H1 (cell line): ENCODE results near the gene SLC44A5. TPM values are rescaled to one million over a fixed set of nuclear protein-coding genes. Genes with fewer than 3 reads are reported as not detected.

Experiments used
- CTCF ChIA-PET: fragments of 300-600 bp; sonication (Branson Sonifier 250); formaldehyde crosslinking; loops from one replicate; lab custom pipeline; 2021; ENCODE audit not compliant: partially characterized antibody; lab: Charles Lee
- POLR2A ChIA-PET: fragments of 300-600 bp; sonication (Branson Sonifier 250); formaldehyde crosslinking; loops from one replicate; lab custom pipeline; 2021; ENCODE audit warnings: inconsistent platforms; ENCODE audit not compliant: partially characterized antibody; lab: Charles Lee
- DNase-seq, 2 experiments: peaks; one replicate each; pipeline versions ENCODE4 v3.0.0 to v3.0.0-alpha.2; 2010 to 2022; ENCODE audit warnings: low spot score in 2 of 2, low read depth in 1 of 2, mixed read lengths in 1 of 2
- FAIRE-seq: peaks from 2 replicates; lab custom pipeline; 2011; peaks lifted over from hg19 to GRCh38; lab: Jason Lieb, UNC
- H2AFZ ChIP-seq: 2 replicates; pipeline ENCODE4 v1.8.1; 2012; ENCODE audit warnings: low read length, inconsistent platforms
- H2AK5ac ChIP-seq: 2 replicates; pipeline ENCODE4 v1.6.1; 2013; ENCODE audit warnings: low read depth, low read length
- H2BK120ac ChIP-seq: replicated peaks from 2 replicates; pipeline ENCODE3; 2013; ENCODE audit warnings: low read depth, low read length, inconsistent platforms
- H2BK12ac ChIP-seq: 2 replicates; pipeline ENCODE4 v1.6.1; 2013; ENCODE audit warnings: low read depth, low read length
- H2BK15ac ChIP-seq: 2 replicates; pipeline ENCODE4 v1.6.1; 2013; ENCODE audit warnings: low read length
- H2BK20ac ChIP-seq: 2 replicates; pipeline ENCODE4 v1.6.1; 2013; ENCODE audit warnings: low read length
- H2BK5ac ChIP-seq: 2 replicates; pipeline ENCODE4 v1.6.1; 2013; ENCODE audit warnings: low read depth, low read length
- H3K14ac ChIP-seq: 2 replicates; pipeline ENCODE4 v1.6.1; 2013; ENCODE audit warnings: inconsistent platforms; ENCODE audit not compliant: insufficient read length
- H3K18ac ChIP-seq: 2 replicates; pipeline ENCODE4 v1.6.1; 2013; ENCODE audit warnings: low read length; ENCODE audit errors: extremely low read depth
- H3K23ac ChIP-seq: 2 replicates; pipeline ENCODE4 v1.6.1; 2013; ENCODE audit warnings: inconsistent platforms; ENCODE audit not compliant: insufficient read length
- H3K23me2 ChIP-seq: 2 replicates; pipeline ENCODE4 v1.6.1; 2013; ENCODE audit warnings: low read depth, low read length
- H3K27ac ChIP-seq: 2 replicates; pipeline ENCODE4 v1.6.1; 2011; ENCODE audit warnings: low read depth, low read length, inconsistent platforms
- H3K27me3 ChIP-seq, 4 experiments: replicated peaks in 1 of 4; 1 replicate in 1 of 4; 2 replicates in 3 of 4; pipeline versions ENCODE4 v1.6.1 to v1.8.1; 2011 to 2013; ENCODE audit warnings: low read length in 3 of 4, mild to moderate bottlenecking in 3 of 4, inconsistent platforms in 2 of 4, mixed read lengths in 2 of 4, moderate library complexity in 1 of 4; ENCODE audit not compliant: control insufficient read depth in 3 of 4, insufficient read depth in 3 of 4; ENCODE audit errors: extremely low read depth in 1 of 4
- H3K36me3 ChIP-seq, 4 experiments: 2 replicates each; pipeline versions ENCODE4 v1.6.1 to v1.8.1; 2011 to 2013; ENCODE audit warnings: mild to moderate bottlenecking in 4 of 4, low read length in 3 of 4, moderate library complexity in 2 of 4, control low read depth in 1 of 4, inconsistent platforms in 1 of 4; ENCODE audit not compliant: insufficient read depth in 4 of 4, control insufficient read depth in 2 of 4
- H3K4ac ChIP-seq: replicated peaks from 2 replicates; pipeline ENCODE3; 2013; ENCODE audit warnings: low read length, low read depth, mixed read lengths, inconsistent platforms; ENCODE audit not compliant: insufficient read length
- H3K4me1 ChIP-seq, 4 experiments: replicated peaks in 1 of 4; 1 replicate in 1 of 4; 2 replicates in 3 of 4; pipeline versions ENCODE4 v1.6.1 to v1.8.1; 2011 to 2013; ENCODE audit warnings: low read length in 3 of 4, inconsistent platforms in 2 of 4, mixed read lengths in 1 of 4; ENCODE audit not compliant: insufficient read depth in 4 of 4, control insufficient read depth in 3 of 4
- H3K4me2 ChIP-seq, 2 experiments: 2 replicates each; pipeline versions ENCODE4 v1.6.1 to v1.8.1; 2011 to 2013; ENCODE audit warnings: low read depth in 2 of 2, low read length in 2 of 2, control low read depth in 1 of 2, inconsistent platforms in 1 of 2, mild to moderate bottlenecking in 1 of 2; ENCODE audit not compliant: insufficient read depth in 1 of 2
- H3K4me3 ChIP-seq, 4 experiments: fragments of 200-600, 300-600 bp in 1 of 4; sonication (generic), shearing (Covaris generic), sonication (Bioruptor Twin) in 1 of 4; 2 replicates each; pipeline versions ENCODE4 v1.5.1 to v1.8.1; 2011 to 2016; ENCODE audit warnings: low read length in 4 of 4, low read depth in 3 of 4, control low read depth in 2 of 4, inconsistent platforms in 2 of 4, mild to moderate bottlenecking in 2 of 4, mixed read lengths in 1 of 4, moderate library complexity in 1 of 4; ENCODE audit not compliant: insufficient read depth in 2 of 4; ENCODE audit errors: extremely low read depth in 1 of 4
- H3K56ac ChIP-seq: replicated peaks from 2 replicates; pipeline ENCODE3; 2013; ENCODE audit warnings: low read depth, mild to moderate bottlenecking, mixed read lengths, low read length, inconsistent platforms; ENCODE audit not compliant: insufficient read length
- H3K79me1 ChIP-seq: 2 replicates; pipeline ENCODE4 v1.6.1; 2013; ENCODE audit warnings: low read depth, low read length, control low read depth
- H3K79me2 ChIP-seq, 2 experiments: 2 replicates each; pipeline versions ENCODE4 v1.6.1 to v1.8.1; 2012 to 2013; ENCODE audit warnings: low read length in 2 of 2, mild to moderate bottlenecking in 2 of 2, inconsistent platforms in 1 of 2; ENCODE audit not compliant: insufficient read depth in 2 of 2, control insufficient read depth in 1 of 2
- H3K9ac ChIP-seq, 4 experiments: replicated peaks in 1 of 4; 1 replicate in 1 of 4; 2 replicates in 3 of 4; pipeline versions ENCODE4 v1.6.1 to v1.8.1; 2011 to 2013; ENCODE audit warnings: low read depth in 3 of 4, low read length in 3 of 4, control low read depth in 2 of 4, mild to moderate bottlenecking in 2 of 4, moderate library complexity in 2 of 4, inconsistent platforms in 1 of 4; ENCODE audit errors: extremely low read depth in 1 of 4
- H3K9me3 ChIP-seq, 2 experiments: 2 replicates each; pipeline versions ENCODE4 v1.6.1 to v1.8.1; 2012 to 2013; ENCODE audit warnings: mild to moderate bottlenecking in 2 of 2, moderate library complexity in 2 of 2, control low read depth in 1 of 2, inconsistent platforms in 1 of 2, low read depth in 1 of 2, low read length in 1 of 2, mixed read lengths in 1 of 2; ENCODE audit not compliant: insufficient read depth in 2 of 2
- H4K20me1 ChIP-seq, 2 experiments: replicated peaks in 1 of 2; 2 replicates each; pipeline versions ENCODE3 to v1.8.1; 2011 to 2013; ENCODE audit warnings: inconsistent platforms in 2 of 2, low read length in 2 of 2, mild to moderate bottlenecking in 1 of 2; ENCODE audit not compliant: insufficient read depth in 2 of 2, control insufficient read depth in 1 of 2
- H4K5ac ChIP-seq: 2 replicates; pipeline ENCODE4 v1.6.1; 2013; ENCODE audit warnings: low read length, low read depth, mixed read lengths, inconsistent platforms; ENCODE audit not compliant: insufficient read length
- H4K8ac ChIP-seq: 2 replicates; pipeline ENCODE4 v1.8.0; 2013; ENCODE audit warnings: mild to moderate bottlenecking, moderate library complexity, low read length, inconsistent platforms; ENCODE audit not compliant: insufficient read depth; ENCODE audit errors: extremely low read depth
- H4K91ac ChIP-seq: replicated peaks from 2 replicates; pipeline ENCODE3; 2013; ENCODE audit warnings: low read length, mixed read lengths, inconsistent platforms; ENCODE audit not compliant: insufficient read length
- TAF1 ChIP-seq: IDR thresholded peaks from 2 replicates; pipeline ENCODE4 v1.6.1; 2011; ENCODE audit warnings: mild to moderate bottlenecking, low read depth, low read length
- WGBS, 2 experiments: shearing (Covaris generic) in 1 of 2; methylation state at CpG; one replicate each; pipeline versions ENCODE4 v1.1.6 to v1.1.7; 2013 to 2015; ENCODE audit warnings: low lambda C conversion rate in 2 of 2, mixed read lengths in 2 of 2, inconsistent platforms in 1 of 2, low coverage in 1 of 2, missing lambda C conversion rate in 1 of 2; ENCODE audit not compliant: insufficient replicate concordance in 2 of 2, insufficient coverage in 1 of 2, insufficient read length in 1 of 2; ENCODE audit errors: extremely low coverage in 1 of 2, missing lambda C conversion rate in 1 of 2; 5-methylcytosine and 5-hydroxymethylcytosine counted together
- polyA plus RNA-seq, 7 experiments: library from polyadenylated mRNA; depleted of rRNA in 3 of 7; stranded (reverse) in 5 of 7; unstranded in 2 of 7; fragments of >200 nt in 5 of 7; fragments of 200-250 nt in 2 of 7; gene quantifications; 1 replicate in 5 of 7; 2 replicates in 1 of 7; 4 replicates in 1 of 7; pipeline versions ENCODE4 v1.2.1 to v1.2.3, GENCODE V29; 2011 to 2013; ENCODE audit warnings: missing spikeins in 2 of 7, mixed read lengths in 2 of 7
- small RNA-seq: library from polyadenylated mRNA; stranded (forward); fragments of <200 nt; extraction: miRNeasy Mini kit (QIAGEN cat#:217004); gene quantifications from one replicate; pipeline ENCODE3, GENCODE V24; 2013; ENCODE audit not compliant: insufficient read depth
- total RNA-seq: library from RNA; stranded (reverse); fragmentation: NEBNext Ultra II Directional; extraction: Animal tissue kit (Norgen Biotek cat#: 25700); gene quantifications from 2 replicates; pipeline ENCODE4 v1.2.1, GENCODE V29; 2021

The SLC44A5 gene
- total and polyA plus RNA-seq, 2 of the 8 experiments (the other 6 are each of a cell fraction or from before 2014, with no cell fraction given): 1.8 to 3.3 TPM

GRCh38 chr1:75159154-75159553 is 451.8 kb downstream of the SLC44A5 start:
- no peak overlapping the region for H2BK5ac ChIP-seq
- H3K9me3 ChIP-seq: no peaks in the 10 kb centered on the region
- H2BK120ac ChIP-seq: no peak overlapping the region
- H4K5ac ChIP-seq: no peak overlapping the region
- no peak overlapping the region for H2BK15ac ChIP-seq
- H3K23ac ChIP-seq: no peak overlapping the region
- no peaks in the 10 kb centered on the region for H3K27me3 ChIP-seq
- no peak for TF ChIP-seq TAF1
- peaks cover 0 to 2% (median 0%) of the 10 kb centered on the region in 4 experiments; a peak in 1 of 7 replicates for H3K4me1 ChIP-seq
- H3K18ac ChIP-seq: no peak overlapping the region
- H3K23me2 ChIP-seq: no peaks in the 10 kb centered on the region
- no peak overlapping the region for H3K4me3 ChIP-seq
- no peak overlapping the region for H2AFZ ChIP-seq
- no peak overlapping the region for H3K9ac ChIP-seq
- H3K79me2 ChIP-seq: no peaks in the 10 kb centered on the region
- DNase-seq (no peak), FAIRE-seq (no peak)
- H3K4ac ChIP-seq: no peak overlapping the region
- no peak overlapping the region for H2BK12ac ChIP-seq
- H4K20me1 ChIP-seq: no peaks in the 10 kb centered on the region
- H3K79me1 ChIP-seq: no peaks in the 10 kb centered on the region
- H4K8ac ChIP-seq: no peak overlapping the region
- H3K56ac ChIP-seq: no peak overlapping the region
- POLR2A ChIA-PET: no interaction called here
- no peak overlapping the region for H3K14ac ChIP-seq
- no peaks in the 10 kb centered on the region for H3K36me3 ChIP-seq
- no peak overlapping the region for H2BK20ac ChIP-seq
- no peak overlapping the region for H2AK5ac ChIP-seq
- WGBS, 2 experiments: 94% methylated on average over 3 of the region's 3 CpGs; no CpG with 5 or more reads in 1 of the 2 experiments
- CTCF ChIA-PET: no interaction called here
- no peak overlapping the region for H4K91ac ChIP-seq
- no peak overlapping the region for H3K27ac ChIP-seq
- H3K4me2 ChIP-seq: no peak overlapping the region

Small RNAs within 50 kb of the gene (small RNA-seq; reads per million reads assigned to genes)
- gene RNU6-503P (not detected), gene RNU6-622P (not detected)

Other genes with a start within 250 kb of the SLC44A5 start
- gene ACADM, start 113.6 kb upstream of the SLC44A5 start, total RNA-seq: 40.0 and 41.7 TPM in 2 replicates
- gene ACADM, start 113.6 kb upstream of the SLC44A5 start, polyA plus RNA-seq (2011; rRNA removed): 10.3 and 14.3 TPM in 2 replicates
- gene RABGGTB, start 175.1 kb upstream of the SLC44A5 start, total RNA-seq: 117 and 124 TPM in 2 replicates
- 46.3 and 70.7 TPM in 2 replicates for gene RABGGTB, start 175.1 kb upstream of the SLC44A5 start, polyA plus RNA-seq (2011; rRNA removed)
- 0.22 and 0.25 TPM in 2 replicates for gene MSH4, start 185.8 kb upstream of the SLC44A5 start, total RNA-seq
- gene MSH4, start 185.8 kb upstream of the SLC44A5 start, polyA plus RNA-seq (2011; rRNA removed): 0.02 and 0.03 TPM in 2 replicates